ENCODE data around the gene PRDM16. TPM values are rescaled to one million over a fixed set of nuclear protein-coding genes. Genes with fewer than 3 reads are reported as not detected.

PRDM16 gene
- total RNA-seq, 1 experiment from 2014 or later: 1.4 TPM

GRCh38 chr1:3267550-3268270, 198.7 kb downstream of the PRDM16 start:
- no peaks in the 10 kb centered on the region for H3K36me3 ChIP-seq
- no peaks in the 10 kb centered on the region for H3K27me3 ChIP-seq
- H3K9me3 ChIP-seq (replicated peaks): no peaks in the 10 kb centered on the region
- no peak overlapping the region for H3K27ac ChIP-seq
- no peaks in the 10 kb centered on the region for H3K4me1 ChIP-seq
- no peak overlapping the region for H3K4me3 ChIP-seq
- DNase-seq: no peak

- no peaks in the 10 kb centered on the region for H3K4me1 ChIP-seq
These were observed 199.3 kb downstream of the PRDM16 start for GRCh38 chr1:3268281-3268680.

GRCh38 chr1:3270403-3271245, 201.6 kb downstream of the PRDM16 start:
- no peaks in the 10 kb centered on the region for H3K27me3 ChIP-seq
- H3K9me3 ChIP-seq (replicated peaks): no peaks in the 10 kb centered on the region
- H3K27ac ChIP-seq: no peak overlapping the region
- H3K4me1 ChIP-seq: no peaks in the 10 kb centered on the region
- no peaks in the 10 kb centered on the region for H3K36me3 ChIP-seq
- no peak overlapping the region for H3K4me3 ChIP-seq
- DNase-seq: no peak

More at GRCh38 chr1:3268281-3268680, 199.3 kb downstream of the PRDM16 start:
- Histone ChIP-seq H3K27ac (no peak overlapping the region), H3K27me3 (no peaks in the 10 kb centered on the region), H3K36me3 (no peaks in the 10 kb centered on the region), H3K9me3 (replicated peaks) (no peaks in the 10 kb centered on the region), H3K4me3 (no peak overlapping the region)
- no peak for DNase-seq

GRCh38 chr1:3271866-3272265, 202.9 kb downstream of the PRDM16 start:
- H3K36me3 ChIP-seq: no peaks in the 10 kb centered on the region
- no peak overlapping the region for H3K27ac ChIP-seq
- DNase-seq: no peak
- no peaks in the 10 kb centered on the region for H3K9me3 ChIP-seq (replicated peaks)
- H3K27me3 ChIP-seq: no peaks in the 10 kb centered on the region
- no peaks in the 10 kb centered on the region for H3K4me1 ChIP-seq
- H3K4me3 ChIP-seq: no peak overlapping the region

GRCh38 chr1:3272321-3273045, 203.5 kb downstream of the PRDM16 start:
- H3K27ac ChIP-seq: no peak overlapping the region
- no peak for DNase-seq

GRCh38 chr1:3273447-3273846, 204.4 kb downstream of the PRDM16 start:
- Histone ChIP-seq H3K4me3 (no peak overlapping the region), H3K9me3 (replicated peaks) (no peaks in the 10 kb centered on the region), H3K27ac (no peak overlapping the region), H3K27me3 (no peaks in the 10 kb centered on the region), H3K36me3 (no peaks in the 10 kb centered on the region), H3K4me1 (no peaks in the 10 kb centered on the region)
- DNase-seq: no peak

More at GRCh38 chr1:3272321-3273045, 203.5 kb downstream of the PRDM16 start:
- no peaks in the 10 kb centered on the region for H3K4me1 ChIP-seq
- H3K36me3 ChIP-seq: no peaks in the 10 kb centered on the region
- no peaks in the 10 kb centered on the region for H3K9me3 ChIP-seq (replicated peaks)
- no peaks in the 10 kb centered on the region for H3K27me3 ChIP-seq
- H3K4me3 ChIP-seq: no peak overlapping the region

- Histone ChIP-seq H3K9me3 (replicated peaks) (no peaks in the 10 kb centered on the region), H3K27me3 (no peaks in the 10 kb centered on the region), H3K27ac (no peak overlapping the region), H3K4me3 (no peak overlapping the region), H3K4me1 (no peaks in the 10 kb centered on the region), H3K36me3 (no peaks in the 10 kb centered on the region)
- DNase-seq: no peak
These were observed 206.0 kb downstream of the PRDM16 start for GRCh38 chr1:3274972-3275371.

GRCh38 chr1:3275471-3276340, 206.7 kb downstream of the PRDM16 start:
- Histone ChIP-seq H3K27ac (no peak overlapping the region), H3K9me3 (replicated peaks) (no peaks in the 10 kb centered on the region), H3K4me1 (no peaks in the 10 kb centered on the region), H3K27me3 (no peaks in the 10 kb centered on the region), H3K4me3 (no peak overlapping the region), H3K36me3 (no peaks in the 10 kb centered on the region)
- no peak for DNase-seq

GRCh38 chr1:3276341-3276800, 207.4 kb downstream of the PRDM16 start:
- no peak for DNase-seq
- Histone ChIP-seq H3K4me1 (no peaks in the 10 kb centered on the region), H3K27me3 (no peaks in the 10 kb centered on the region), H3K4me3 (no peak overlapping the region), H3K27ac (no peak overlapping the region), H3K9me3 (replicated peaks) (no peaks in the 10 kb centered on the region), H3K36me3 (no peaks in the 10 kb centered on the region)

GRCh38 chr1:3277011-3277471, 208.0 kb downstream of the PRDM16 start:
- no peak overlapping the region for H3K4me3 ChIP-seq
- no peaks in the 10 kb centered on the region for H3K4me1 ChIP-seq
- H3K9me3 ChIP-seq (replicated peaks): no peaks in the 10 kb centered on the region
- no peaks in the 10 kb centered on the region for H3K36me3 ChIP-seq
- H3K27me3 ChIP-seq: no peaks in the 10 kb centered on the region
- DNase-seq: no peak
- H3K27ac ChIP-seq: no peak overlapping the region

- no peak overlapping the region for H3K4me3 ChIP-seq
- no peaks in the 10 kb centered on the region for H3K36me3 ChIP-seq
- H3K9me3 ChIP-seq (replicated peaks): no peaks in the 10 kb centered on the region
- H3K27me3 ChIP-seq: no peaks in the 10 kb centered on the region
- no peak for DNase-seq
- no peak overlapping the region for H3K27ac ChIP-seq
- no peaks in the 10 kb centered on the region for H3K4me1 ChIP-seq
These were observed 208.6 kb downstream of the PRDM16 start for GRCh38 chr1:3277623-3278022.

GRCh38 chr1:3278416-3279181, 209.6 kb downstream of the PRDM16 start:
- Histone ChIP-seq H3K27me3 (no peaks in the 10 kb centered on the region), H3K4me1 (no peaks in the 10 kb centered on the region), H3K36me3 (no peaks in the 10 kb centered on the region), H3K27ac (no peak overlapping the region), H3K9me3 (replicated peaks) (no peaks in the 10 kb centered on the region), H3K4me3 (no peak overlapping the region)
- DNase-seq: no peak

- no peak for DNase-seq
- no peaks in the 10 kb centered on the region for H3K36me3 ChIP-seq
- no peaks in the 10 kb centered on the region for H3K27me3 ChIP-seq
- H3K4me3 ChIP-seq: no peak overlapping the region
- H3K27ac ChIP-seq: no peak overlapping the region
- H3K9me3 ChIP-seq (replicated peaks): no peaks in the 10 kb centered on the region
- no peaks in the 10 kb centered on the region for H3K4me1 ChIP-seq
These were observed 210.1 kb downstream of the PRDM16 start for GRCh38 chr1:3279182-3279470.

GRCh38 chr1:3281735-3282134, 212.7 kb downstream of the PRDM16 start:
- Histone ChIP-seq H3K4me3 (no peak overlapping the region), H3K27me3 (no peaks in the 10 kb centered on the region), H3K9me3 (replicated peaks) (no peaks in the 10 kb centered on the region), H3K27ac (no peak overlapping the region), H3K4me1 (no peaks in the 10 kb centered on the region), H3K36me3 (no peaks in the 10 kb centered on the region)
- no peak for DNase-seq
